GM12892 (cell line): ENCODE measurements around the gene CPNE4.

ENCODE experiments used
- POLR2A ChIP-seq: IDR thresholded peaks from 2 replicates; pipeline ENCODE4 v1.6.1; 2011; ENCODE audit warnings: low read depth, low read length, control low read depth
- TAF1 ChIP-seq: IDR thresholded peaks from 2 replicates; pipeline ENCODE4 v1.6.1; 2011; ENCODE audit warnings: low read depth, mild to moderate bottlenecking, control low read depth, low read length, borderline replicate concordance

DNA sequence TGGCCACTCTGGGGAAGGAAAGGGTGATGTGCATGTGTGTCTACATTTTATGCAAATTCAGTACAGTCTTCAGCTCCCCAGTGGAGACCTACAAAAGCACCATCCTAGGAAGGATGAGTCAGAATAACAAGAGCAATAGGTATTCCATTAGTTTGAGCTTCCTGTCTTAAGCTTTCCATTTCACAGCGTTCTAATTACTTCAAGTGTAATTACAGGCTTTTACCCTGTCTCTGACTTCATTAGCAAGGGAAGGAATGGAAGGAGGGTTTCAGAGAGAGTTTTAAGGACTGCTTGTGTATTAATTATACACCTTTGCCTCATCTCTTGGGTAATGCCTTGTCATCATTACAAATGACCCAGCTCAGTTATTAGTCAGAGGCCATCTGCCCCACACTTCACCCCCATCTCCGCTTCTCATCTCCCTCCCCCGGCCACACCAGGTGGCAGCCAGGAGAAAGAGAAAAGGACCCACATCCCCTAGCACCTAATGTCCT, 329.2 kb downstream of the CPNE4 start:
- TF ChIP-seq POLR2A, result no peak
- no peak for TF ChIP-seq TAF1
